ENCODE data around the gene MAP2K2.
"Not testable (repeated sequence)": the region's sequence is repeated elsewhere in the genome, so short reads cannot be mapped to it uniquely, and the experiment has no call there.

Gene MAP2K2

DNA sequence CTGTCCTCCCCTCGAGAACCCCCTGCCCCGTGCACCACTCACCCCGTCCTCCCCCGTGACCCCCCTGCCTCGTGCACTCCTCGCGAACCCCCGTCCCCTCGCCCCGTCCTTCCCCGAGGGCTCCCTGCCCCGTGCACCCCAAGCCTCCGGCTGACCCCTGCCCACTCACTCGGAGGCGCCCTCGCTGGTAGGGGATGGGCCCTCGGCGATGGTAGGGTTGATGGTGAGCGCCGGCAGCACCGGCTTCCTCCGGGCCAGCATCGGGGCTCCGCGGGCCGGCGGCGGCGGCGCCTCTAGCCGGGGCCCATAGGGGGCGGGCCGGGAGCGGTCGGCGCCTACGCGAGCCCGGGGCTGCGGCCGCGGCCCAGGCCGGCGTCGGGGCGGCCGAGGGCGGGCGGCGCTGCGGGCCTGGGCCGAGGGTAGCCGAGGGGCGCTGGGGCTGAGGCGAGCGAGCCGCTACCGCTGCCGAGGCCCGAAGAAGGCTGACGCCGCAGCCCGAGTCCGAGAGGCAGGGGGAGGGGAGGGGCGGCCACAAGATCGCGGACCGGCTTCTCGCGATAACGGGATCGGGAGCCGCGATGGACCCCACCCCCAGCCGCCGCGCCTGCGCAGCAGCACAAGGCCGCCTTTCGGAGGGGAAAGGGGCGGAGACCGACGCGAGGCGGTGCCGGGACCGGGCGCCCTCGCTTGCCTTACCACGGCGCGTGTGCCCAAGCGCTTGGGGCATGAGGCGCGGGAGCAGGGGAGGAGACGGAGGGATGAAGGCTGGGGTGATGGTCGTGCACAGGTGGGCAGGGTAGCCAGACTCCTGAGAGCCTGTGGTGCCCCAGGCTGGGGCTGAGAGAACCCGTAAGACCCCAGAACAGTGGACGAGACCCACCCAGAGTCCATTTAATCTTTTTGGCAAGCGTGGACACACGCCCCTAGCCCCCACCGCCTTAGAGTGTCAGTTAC lies at the start of gene MAP2K2:
Gene MAP2K2, minus strand, starts transcription at position 508 of the 954 bp plus-strand sequence. Its CDS starts 247 bp downstream, at position 261.
- peak within 1 kb of the TSS; percentile 82 for H3K27ac ChIP-seq
- TF ChIP-seq, protein P1, sequence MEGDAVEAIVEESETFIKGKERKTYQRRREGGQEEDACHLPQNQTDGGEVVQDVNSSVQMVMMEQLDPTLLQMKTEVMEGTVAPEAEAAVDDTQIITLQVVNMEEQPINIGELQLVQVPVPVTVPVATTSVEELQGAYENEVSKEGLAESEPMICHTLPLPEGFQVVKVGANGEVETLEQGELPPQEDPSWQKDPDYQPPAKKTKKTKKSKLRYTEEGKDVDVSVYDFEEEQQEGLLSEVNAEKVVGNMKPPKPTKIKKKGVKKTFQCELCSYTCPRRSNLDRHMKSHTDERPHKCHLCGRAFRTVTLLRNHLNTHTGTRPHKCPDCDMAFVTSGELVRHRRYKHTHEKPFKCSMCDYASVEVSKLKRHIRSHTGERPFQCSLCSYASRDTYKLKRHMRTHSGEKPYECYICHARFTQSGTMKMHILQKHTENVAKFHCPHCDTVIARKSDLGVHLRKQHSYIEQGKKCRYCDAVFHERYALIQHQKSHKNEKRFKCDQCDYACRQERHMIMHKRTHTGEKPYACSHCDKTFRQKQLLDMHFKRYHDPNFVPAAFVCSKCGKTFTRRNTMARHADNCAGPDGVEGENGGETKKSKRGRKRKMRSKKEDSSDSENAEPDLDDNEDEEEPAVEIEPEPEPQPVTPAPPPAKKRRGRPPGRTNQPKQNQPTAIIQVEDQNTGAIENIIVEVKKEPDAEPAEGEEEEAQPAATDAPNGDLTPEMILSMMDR (conservative IDR thresholded peaks at IDR 0.05): 0 out of 2 replicates have a peak, but pooled peaks have one; percentile 10

GRCh38 chr19:4172861-4173473 lies 49.0 kb upstream of the MAP2K2 start:
- TF ChIP-seq, protein P1 (conservative IDR thresholded peaks at IDR 0.05): no peak
- H3K27ac ChIP-seq: no peak overlapping the region

GRCh38 chr19:4171676-4172075 lies 47.8 kb upstream of the MAP2K2 start:
- TF ChIP-seq, protein P1 (conservative IDR thresholded peaks at IDR 0.05): no peak
- no peak overlapping the region for H3K27ac ChIP-seq

DNA sequence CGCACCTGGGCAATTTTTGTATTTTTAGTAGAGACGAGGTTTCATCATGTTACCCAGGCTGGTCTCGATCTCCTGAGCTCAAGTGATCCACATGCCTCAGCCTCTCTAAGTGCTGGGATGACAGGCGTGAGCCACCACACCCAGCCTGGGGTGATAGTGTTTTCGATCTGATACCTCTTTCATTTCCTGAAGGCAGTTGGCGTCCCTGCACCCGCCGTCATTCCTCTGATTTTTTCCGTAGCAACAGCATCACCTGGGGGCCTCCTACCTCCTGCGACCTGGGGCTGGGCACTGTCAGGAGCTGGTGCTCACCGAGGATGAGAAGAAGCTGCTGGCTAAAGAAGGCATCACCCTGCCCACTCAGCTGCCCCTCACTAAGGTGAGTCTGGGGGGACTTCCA lies 40.3 kb upstream of the MAP2K2 start:
- H3K27ac ChIP-seq: no peak overlapping the region
- TF ChIP-seq, protein P1 (conservative IDR thresholded peaks at IDR 0.05): no peak

DNA sequence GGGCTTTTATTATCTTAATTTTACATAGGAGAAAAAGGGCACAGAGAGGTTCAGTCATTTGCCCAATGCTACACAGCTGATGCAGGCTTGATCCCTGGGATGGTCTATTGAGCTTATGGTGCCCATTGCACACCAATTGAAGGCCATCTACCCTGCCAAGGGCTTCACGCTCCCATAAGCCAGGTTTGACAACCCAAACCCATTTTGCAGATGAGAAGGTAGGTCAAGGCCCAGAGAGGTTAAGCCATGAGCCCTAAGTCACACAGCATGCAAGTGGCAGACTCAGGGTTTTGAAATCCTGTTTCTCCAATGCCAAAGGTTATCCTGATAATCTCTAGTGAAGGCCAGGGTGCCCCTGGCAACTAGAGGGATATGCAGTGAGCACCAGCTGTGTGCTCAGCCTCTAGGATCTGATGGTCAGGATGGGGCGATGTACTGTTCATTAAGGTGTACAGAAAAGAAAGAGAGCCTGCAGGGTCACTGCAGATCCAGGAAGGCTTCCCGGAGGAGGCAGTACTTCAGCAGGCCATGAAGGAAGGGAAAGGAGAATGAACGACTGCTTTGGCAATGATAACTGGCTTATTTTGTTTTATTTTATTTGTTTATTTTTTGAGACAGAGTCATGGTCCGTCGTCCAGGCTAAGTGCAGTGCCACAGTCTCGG lies 37.6 kb upstream of the MAP2K2 start:
- TF ChIP-seq, protein P1 (conservative IDR thresholded peaks at IDR 0.05): no peak
- no peak overlapping the region for H3K27ac ChIP-seq

DNA sequence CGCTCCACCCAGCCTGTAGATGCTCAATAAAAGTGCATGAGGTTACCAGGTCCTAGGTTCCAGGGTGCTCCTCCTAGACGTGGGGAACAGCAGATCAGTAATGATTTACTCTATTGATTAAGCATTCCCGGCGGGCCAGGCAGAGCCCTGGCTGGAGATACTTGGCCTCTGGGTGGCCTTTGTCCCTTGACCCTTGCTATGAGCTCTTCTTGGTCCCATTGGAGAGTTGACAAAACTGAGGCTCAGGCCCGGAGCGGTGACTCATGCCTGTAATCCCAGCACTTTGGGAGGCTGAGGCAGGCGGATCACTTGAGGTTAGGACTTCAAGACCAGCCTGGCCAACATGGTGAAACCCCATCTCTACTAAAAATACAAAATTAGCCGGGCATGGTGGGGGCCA lies 34.0 kb upstream of the MAP2K2 start:
- not testable (repeated sequence) for H3K27ac ChIP-seq

- no peak overlapping the region for H3K27ac ChIP-seq
- TF ChIP-seq, protein P1 (conservative IDR thresholded peaks at IDR 0.05): no peak
Measured at GRCh38 chr19:4157164-4157563, 33.2 kb upstream of the MAP2K2 start.
